Choroid plexus epithelial cell (primary cell): ENCODE data around the gene ZNF423.

ENCODE experiments used
- DNase-seq: peaks from one replicate; pipeline ENCODE4 v3.0.0-alpha.2; 2010; ENCODE audit warnings: low read depth
- H3K4me3 ChIP-seq: 2 replicates; pipeline ENCODE4 v1.5.1; 2011; ENCODE audit warnings: low read depth, mild to moderate bottlenecking, control low read depth, low read length, moderate library complexity
- CTCF ChIP-seq: conservative IDR thresholded peaks from 2 replicates; pipeline ENCODE4 v1.5.1; 2011; ENCODE audit warnings: low read depth, mild to moderate bottlenecking, control low read depth, inconsistent platforms, low read length, moderate library complexity

The ZNF423 gene

GRCh38 chr16:49837688-49838410 is 18.1 kb downstream of the ZNF423 start:
- TF ChIP-seq CTCF: no peak
- H3K4me3 ChIP-seq: no peak overlapping the region
- DNase-seq: no peak

DNA sequence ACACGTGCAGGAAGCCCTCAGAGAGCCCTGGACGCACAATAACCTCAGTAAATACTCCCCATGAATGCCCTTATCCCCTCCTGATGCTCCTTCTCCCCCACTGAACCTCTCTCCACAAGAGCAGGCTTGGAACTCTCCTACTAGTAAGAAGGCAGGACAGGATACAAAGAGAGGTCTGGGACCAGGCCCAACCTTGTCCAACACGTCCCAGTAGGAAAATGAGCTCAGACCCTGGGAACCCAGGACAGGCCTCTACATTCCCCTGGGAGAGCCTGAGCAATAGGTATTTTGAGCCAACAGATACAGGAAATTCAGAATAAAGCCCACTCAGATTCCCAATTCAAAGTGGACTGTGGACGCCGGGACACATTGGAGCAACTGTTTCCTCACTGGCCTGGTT is 19.2 kb downstream of the ZNF423 start:
- H3K4me3 ChIP-seq: no peak overlapping the region
- DNase-seq: no peak
- TF ChIP-seq CTCF: no peak

GRCh38 chr16:49836218-49836617 is 19.7 kb downstream of the ZNF423 start:
- TF ChIP-seq CTCF: no peak

DNA sequence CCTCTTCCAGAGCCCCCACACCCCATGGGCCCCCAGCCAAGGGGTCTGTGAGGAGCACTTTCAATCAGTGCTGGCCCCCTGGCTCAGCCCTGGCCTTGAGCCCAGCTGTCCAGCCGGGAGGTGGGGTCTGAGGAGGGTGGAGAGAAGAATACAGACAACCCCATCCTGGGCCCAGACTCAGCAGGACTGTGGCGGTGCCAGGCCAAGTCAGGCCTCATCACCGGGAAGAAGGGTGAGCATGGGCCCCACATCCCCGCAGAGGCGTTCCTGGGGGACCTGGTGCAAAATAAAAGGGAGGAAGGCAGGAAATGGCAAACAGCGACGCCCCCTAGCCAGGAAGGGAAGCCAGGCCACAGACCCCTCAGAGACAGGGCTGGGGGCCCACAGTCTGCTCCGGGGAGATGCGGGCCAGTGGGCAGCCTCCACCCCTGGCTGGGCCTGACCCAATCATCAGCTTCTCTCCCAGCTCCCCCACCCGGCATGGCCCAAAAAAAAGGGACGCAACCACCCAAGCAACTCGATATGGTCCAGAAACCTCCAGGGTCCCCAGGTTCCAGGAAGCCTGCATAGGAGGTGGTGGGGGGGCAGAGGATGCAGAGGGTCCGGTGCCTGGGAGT is 20.6 kb downstream of the ZNF423 start:
- TF ChIP-seq CTCF: no peak
- no peak for DNase-seq
- no peak overlapping the region for H3K4me3 ChIP-seq

More at GRCh38 chr16:49836218-49836617, 19.7 kb downstream of the ZNF423 start:
- DNase-seq: no peak
- H3K4me3 ChIP-seq: no peak overlapping the region

DNA sequence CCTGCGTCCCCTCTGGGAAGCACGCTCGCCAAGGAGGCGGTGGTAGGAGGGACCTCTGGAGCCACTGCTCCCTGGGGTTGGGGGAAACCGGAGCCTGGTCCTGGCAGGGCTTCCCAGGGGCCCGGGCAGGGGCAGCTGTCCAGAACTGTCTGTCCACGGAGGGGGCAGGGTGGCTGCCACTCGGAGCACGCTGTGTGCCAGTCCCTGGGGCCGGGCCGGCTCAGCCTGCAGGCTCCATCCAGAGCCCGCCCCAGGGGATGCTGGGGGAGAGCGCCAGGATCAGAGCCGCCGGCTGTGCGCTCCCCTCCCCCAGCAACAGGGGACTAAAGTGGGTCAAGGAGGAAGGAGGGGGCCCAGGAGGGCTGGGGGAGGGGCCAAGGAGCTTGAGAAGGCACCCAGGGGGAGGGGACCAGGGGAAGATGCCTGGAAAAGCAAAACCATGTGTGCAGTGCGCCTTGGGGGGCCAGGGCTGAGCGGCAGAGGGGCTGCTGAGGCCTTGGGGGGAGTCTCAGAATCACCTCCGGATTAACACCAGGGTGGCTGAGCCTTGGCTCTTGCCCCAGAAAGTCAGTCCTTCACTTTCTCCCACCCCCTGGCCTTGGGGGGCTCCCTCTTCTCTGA is 21.3 kb downstream of the ZNF423 start:
- no peak overlapping the region for H3K4me3 ChIP-seq
- TF ChIP-seq CTCF: no peak
- DNase-seq: peak; percentile 55

GRCh38 chr16:49833796-49834530 is 21.9 kb downstream of the ZNF423 start:
- no peak for TF ChIP-seq CTCF
- DNase-seq: no peak
- no peak overlapping the region for H3K4me3 ChIP-seq
